CD4-positive, alpha-beta T cell (primary cell): ENCODE results near the gene ATOX1. TPM values are rescaled to one million over a fixed set of nuclear protein-coding genes. Genes with fewer than 3 reads are reported as not detected.

ENCODE experiments used
- ATAC-seq: fragments of 200-7000 bp; cut with Tn5 transposase; one replicate; pipeline ENCODE4 v1.10.0; 2022; ENCODE audit warnings: mild to moderate bottlenecking; ENCODE audit not compliant: poor library complexity
- CTCF ChIA-PET: fragments of 350-600 bp; sonication (Branson Sonifier 250); formaldehyde crosslinking; loops from one replicate; lab custom pipeline; 2021; ENCODE audit warnings: antibody characterized with exemption, inconsistent platforms; lab: Charles Lee
- POLR2A ChIA-PET: fragments of 350-600 bp; sonication (Branson Sonifier 250); formaldehyde crosslinking; loops from one replicate; lab custom pipeline; 2021; ENCODE audit warnings: antibody characterized with exemption, inconsistent platforms; lab: Charles Lee
- DNase-seq, 14 experiments: peaks; one replicate each; pipeline ENCODE4 v3.0.0-alpha.2; 2013 to 2020; ENCODE audit warnings: mixed read lengths in 2 of 14
- H3K27ac ChIP-seq, 2 donors: one replicate each; pipeline versions ENCODE4 v1.5.1 to v1.7.0; 2013; ENCODE audit warnings: low read length in 2 of 2, low read depth in 1 of 2, mild to moderate bottlenecking in 1 of 2
- H3K27me3 ChIP-seq, 2 experiments: 1 replicate in 1 of 2; 2 replicates in 1 of 2; pipeline versions ENCODE4 v1.6.1 to v1.7.0; 2013; ENCODE audit warnings: low read length in 2 of 2, control low read depth in 1 of 2, mild to moderate bottlenecking in 1 of 2, moderate library complexity in 1 of 2; ENCODE audit not compliant: insufficient read depth in 2 of 2, control insufficient read depth in 1 of 2
- H3K36me3 ChIP-seq: one replicate; pipeline ENCODE4 v1.6.1; 2013; ENCODE audit warnings: low read length, control low read depth; ENCODE audit not compliant: insufficient read depth
- H3K4me1 ChIP-seq: one replicate; pipeline ENCODE4 v1.6.1; 2013; ENCODE audit warnings: low read length, control low read depth; ENCODE audit not compliant: insufficient read depth
- H3K4me3 ChIP-seq: one replicate; pipeline ENCODE4 v1.5.1; 2013; ENCODE audit warnings: mild to moderate bottlenecking, low read length, moderate library complexity
- H3K9me3 ChIP-seq, 2 experiments: 1 replicate in 1 of 2; 2 replicates in 1 of 2; pipeline versions ENCODE4 v1.6.1 to v1.7.0; 2013; ENCODE audit warnings: low read length in 2 of 2, mild to moderate bottlenecking in 2 of 2, control low read depth in 1 of 2, moderate library complexity in 1 of 2; ENCODE audit not compliant: control insufficient read depth in 1 of 2, insufficient read depth in 1 of 2
- H3K27ac Mint-ChIP-seq: one replicate; pipeline ENCODE4 v1.8.0; 2020; ENCODE audit warnings: mixed read lengths
- H3K27me3 Mint-ChIP-seq: one replicate; pipeline ENCODE4 v1.8.0; 2021; ENCODE audit warnings: mixed read lengths
- H3K36me3 Mint-ChIP-seq: one replicate; pipeline ENCODE4 v1.8.0; 2021; ENCODE audit warnings: low read depth, mixed read lengths
- H3K4me1 Mint-ChIP-seq: one replicate; pipeline ENCODE4 v1.8.0; 2021; ENCODE audit warnings: low read depth, mixed read lengths
- H3K4me3 Mint-ChIP-seq: one replicate; pipeline ENCODE4 v1.8.0; 2020; ENCODE audit warnings: mild to moderate bottlenecking, mixed read lengths
- H3K9me3 Mint-ChIP-seq: one replicate; pipeline ENCODE4 v1.8.0; 2020; ENCODE audit warnings: mixed read lengths
- CTCF ChIP-seq: fragments of 200-600 bp; IDR thresholded peaks from one replicate; pipeline ENCODE4 v1.8.0; 2022; ENCODE audit warnings: antibody characterized with exemption, mild to moderate bottlenecking
- intact Hi-C, 2 experiments: fragments of 100-400 bp; cut with DNase I in 1 of 2; cut with micrococcal nuclease in 1 of 2; formaldehyde crosslinking; loops; one replicate each; pipeline versions ENCODE4 v1.15.1 to v1.9.0; 2023 to 2025; cut with DNase I, micrococcal nuclease
- total RNA-seq, 174 experiments: library from RNA in 2 of 174; stranded (reverse) in 2 of 174; gene quantifications; one replicate each; pipeline ENCODE4 v1.2.3 and lab custom pipeline; 2021 to 2026

The ATOX1 gene
- total RNA-seq, 2 experiments from 2014 or later = 11.2 to 13.3 TPM

GRCh38 chr5:151697452-151697851 lies 61.0 kb downstream of the ATOX1 start:
- no peak for ATAC-seq
- H3K4me3 Mint-ChIP-seq = no peak overlapping the region
- H3K36me3 ChIP-seq = no peaks in the 10 kb centered on the region
- H3K4me1 Mint-ChIP-seq = no peaks in the 10 kb centered on the region
- no peaks in the 10 kb centered on the region for H3K36me3 Mint-ChIP-seq
- H3K27ac ChIP-seq = no peak overlapping the region
- H3K27ac Mint-ChIP-seq = no peak overlapping the region
- no peaks in the 10 kb centered on the region for H3K9me3 Mint-ChIP-seq
- no peak for TF ChIP-seq CTCF
- no peaks in the 10 kb centered on the region for H3K4me1 ChIP-seq
- DNase-seq = no peak
- H3K4me3 ChIP-seq = no peak overlapping the region
- H3K27me3 ChIP-seq = no peaks in the 10 kb centered on the region
- ChIA-PET POLR2A (no interaction called here), CTCF (no interaction called here)
- intact Hi-C loops = no loop called here
- H3K27me3 Mint-ChIP-seq = peaks cover 9% of the 10 kb centered on the region
- no peaks in the 10 kb centered on the region for H3K9me3 ChIP-seq

DNA sequence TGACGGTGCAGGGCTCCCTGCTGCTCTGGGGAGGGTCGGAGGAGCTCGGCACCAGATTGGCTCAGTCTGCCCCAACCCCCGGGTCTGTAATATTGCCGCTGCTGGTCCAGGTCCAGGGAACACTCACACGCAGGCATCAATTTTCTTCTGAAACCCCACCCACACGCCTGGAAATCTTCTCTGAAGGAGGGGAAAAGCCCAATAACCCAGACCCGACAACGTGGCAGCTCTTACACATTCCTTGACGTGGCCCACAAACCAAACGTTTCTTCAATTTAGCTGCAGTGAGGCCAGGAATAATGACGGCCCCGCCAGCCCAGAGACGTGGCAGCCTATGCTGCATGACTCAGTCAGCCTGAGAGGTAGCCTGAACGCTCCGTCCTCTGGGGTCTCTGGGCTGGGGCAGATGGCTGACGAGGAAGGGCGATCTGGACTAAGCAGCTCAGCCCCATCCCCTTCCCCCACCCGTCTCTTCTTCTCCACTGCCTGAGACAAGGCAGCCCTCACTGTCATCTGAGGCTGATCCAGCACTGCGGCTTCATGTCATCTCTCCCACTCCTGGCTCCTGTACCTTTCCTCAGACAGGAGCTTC lies 61.9 kb downstream of the ATOX1 start:
- Histone ChIP-seq H3K27ac (no peak overlapping the region), H3K27me3 (no peaks in the 10 kb centered on the region), H3K36me3 (no peaks in the 10 kb centered on the region), H3K4me3 (no peak overlapping the region), H3K4me1 (no peaks in the 10 kb centered on the region), H3K9me3 (no peaks in the 10 kb centered on the region)
- Mint-ChIP-seq H3K4me3 (no peak overlapping the region), H3K27me3 (peaks cover 9% of the 10 kb centered on the region), H3K9me3 (no peaks in the 10 kb centered on the region), H3K36me3 (no peaks in the 10 kb centered on the region), H3K4me1 (no peaks in the 10 kb centered on the region), H3K27ac (no peak overlapping the region)
- no peak for TF ChIP-seq CTCF
- intact Hi-C loops = no loop called here
- ChIA-PET POLR2A (no interaction called here), CTCF (no interaction called here)
- no peak for ATAC-seq
- DNase-seq = no peak

DNA sequence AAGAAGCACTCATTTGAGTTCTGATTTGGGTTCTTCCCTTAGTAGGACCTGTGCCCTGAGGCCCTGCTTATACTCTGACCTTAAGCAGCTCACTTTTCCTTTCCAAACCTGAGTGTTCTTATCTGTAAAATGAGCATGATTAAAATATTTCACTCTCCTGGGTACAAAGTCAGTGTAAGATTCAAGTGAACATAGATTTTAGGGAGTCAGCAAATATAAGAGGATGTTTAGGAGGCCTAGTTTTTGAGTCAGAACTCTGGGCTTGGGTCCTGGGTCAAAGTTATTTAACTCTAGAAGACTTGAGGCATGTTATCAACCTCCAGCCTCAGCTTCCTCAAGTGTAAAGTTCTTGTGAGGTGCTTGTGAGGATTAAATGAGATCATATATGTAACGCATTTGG lies 63.0 kb downstream of the ATOX1 start:
- Mint-ChIP-seq H3K36me3 (no peaks in the 10 kb centered on the region), H3K27me3 (peaks cover 9% of the 10 kb centered on the region), H3K9me3 (no peaks in the 10 kb centered on the region), H3K27ac (no peak overlapping the region), H3K4me3 (no peak overlapping the region), H3K4me1 (no peaks in the 10 kb centered on the region)
- TF ChIP-seq CTCF = no peak
- no peaks in the 10 kb centered on the region for H3K4me1 ChIP-seq
- no peaks in the 10 kb centered on the region for H3K36me3 ChIP-seq
- H3K27me3 ChIP-seq = peaks cover 0 to 4% of the 10 kb centered on the region in 2 experiments
- intact Hi-C loops = no loop called here
- no peaks in the 10 kb centered on the region for H3K9me3 ChIP-seq
- DNase-seq (no peak), ATAC-seq (no peak)
- no peak overlapping the region for H3K27ac ChIP-seq
- H3K4me3 ChIP-seq = no peak overlapping the region
- POLR2A ChIA-PET = no interaction called here
- CTCF ChIA-PET = no interaction called here
